A549 (cell line): ENCODE measurements around the gene RUVBL1. TPM values are rescaled to one million over a fixed set of nuclear protein-coding genes. Genes with fewer than 3 reads are reported as not detected.

ENCODE experiments used
- ATAC-seq, 2 experiments: fragments of 200-7000 bp in 1 of 2; fragments of >200 bp in 1 of 2; cut with Nextera tagmentation in 1 of 2; cut with Tn5 transposase in 1 of 2; 3 replicates each; pipeline versions ENCODE4 v1.8.0 to v1.9.1; 2018 to 2020; ENCODE audit warnings: mild to moderate bottlenecking in 1 of 2, moderate library complexity in 1 of 2
- CTCF ChIA-PET: fragments of 300-600 bp; sonication (Branson Sonifier 250); formaldehyde crosslinking; extraction: SDS; loops from one replicate; lab custom pipeline; 2021; ENCODE audit warnings: antibody characterized with exemption, inconsistent platforms; lab: Yijun Ruan, JAX
- POLR2A ChIA-PET: fragments of 350-600 bp; formaldehyde crosslinking; extraction: SDS; loops from one replicate; lab custom pipeline; 2021; ENCODE audit warnings: antibody characterized with exemption, inconsistent platforms; lab: Yijun Ruan, JAX
- DNase-seq, 2 experiments: peaks; one replicate each; pipeline versions ENCODE4 v3.0.0 to v3.0.0-alpha.2; 2011 to 2016; ENCODE audit warnings: low read depth in 1 of 2, low spot score in 1 of 2
- FAIRE-seq: peaks from 2 replicates; lab custom pipeline; 2011; peaks lifted over from hg19 to GRCh38; lab: Jason Lieb, UNC
- H3K27ac ChIP-seq, 2 experiments: fragments of >200 bp; sonication (Bioruptor Twin); formaldehyde crosslinking; 3 replicates each; pipeline ENCODE4 v1.5.1; 2016 to 2017
- H3K4me1 ChIP-seq: fragments of >200 bp; sonication (Bioruptor Twin); formaldehyde crosslinking; 3 replicates; pipeline ENCODE4 v1.6.1; 2016
- H3K4me2 ChIP-seq: fragments of >200 bp; sonication (Bioruptor Twin); formaldehyde crosslinking; 3 replicates; pipeline ENCODE4 v1.6.1; 2016
- H3K4me3 ChIP-seq: fragments of >200 bp; sonication (Bioruptor Twin); formaldehyde crosslinking; 3 replicates; pipeline ENCODE4 v1.5.1; 2016
- H3K9me3 ChIP-seq: fragments of >200 bp; sonication (Bioruptor Twin); formaldehyde crosslinking; 3 replicates; pipeline ENCODE4 v1.6.1; 2016
- CBX8 ChIP-seq: fragments of 200-600 bp; sonication (generic); IDR thresholded peaks from 2 replicates; pipeline ENCODE4 v1.6.1; 2016
- EP300 ChIP-seq, 2 experiments: fragments of >200 bp; sonication (Bioruptor Twin); formaldehyde crosslinking; IDR thresholded peaks; 2 replicates in 1 of 2; 3 replicates in 1 of 2; pipeline ENCODE4 v1.6.1; 2016 to 2017
- FOSB ChIP-seq: fragments of 250-450 bp; sonication (Bioruptor Pico); IDR thresholded peaks from 2 replicates; pipeline ENCODE4 v1.5.0; 2020; ENCODE audit warnings: mild to moderate bottlenecking, moderate library complexity
- FOSL2 ChIP-seq, 2 experiments: fragments of 450-650 bp in 1 of 2; fragments of >200 bp in 1 of 2; sonication (Bioruptor Twin) in 1 of 2; formaldehyde crosslinking; IDR thresholded peaks; 2 replicates each; pipeline versions ENCODE4 v1.5.0 to v1.6.1; 2016 to 2020; ENCODE audit warnings: mild to moderate bottlenecking in 1 of 2, moderate library complexity in 1 of 2
- GATA3 ChIP-seq: IDR thresholded peaks from 2 replicates; pipeline ENCODE4 v1.6.1; 2012; ENCODE audit warnings: borderline replicate concordance
- HOXA7 ChIP-seq: fragments of 250-450 bp; sonication (Bioruptor Pico); IDR thresholded peaks from 2 replicates; pipeline ENCODE4 v1.5.0; 2020; ENCODE audit warnings: mild to moderate bottlenecking, moderate library complexity
- NPAS2 ChIP-seq: fragments of 250-450 bp; sonication (Bioruptor Pico); IDR thresholded peaks from 2 replicates; pipeline ENCODE4 v1.8.0; 2022; ENCODE audit warnings: mild to moderate bottlenecking, moderate library complexity, borderline replicate concordance
- PHF8 ChIP-seq: fragments of 200-600 bp; sonication (generic); IDR thresholded peaks from 2 replicates; pipeline ENCODE4 v1.6.1; 2016; ENCODE audit warnings: low read depth, mild to moderate bottlenecking, antibody characterized with exemption, moderate library complexity, borderline replicate concordance
- RAD21 ChIP-seq, 2 experiments: fragments of >200 bp in 1 of 2; sonication (Bioruptor Twin) in 1 of 2; formaldehyde crosslinking in 1 of 2; IDR thresholded peaks in 1 of 2; conservative IDR thresholded peaks in 1 of 2; 2 replicates in 1 of 2; 3 replicates in 1 of 2; pipeline ENCODE4 v1.6.1; 2012 to 2018; ENCODE audit warnings: inconsistent platforms in 1 of 2
- RFX5 ChIP-seq: fragments of 450-650 bp; IDR thresholded peaks from 2 replicates; pipeline ENCODE4 v1.7.1; 2014; ENCODE audit warnings: antibody characterized with exemption, mild to moderate bottlenecking, moderate library complexity
- RNF2 ChIP-seq: fragments of 200-600 bp; sonication (generic); IDR thresholded peaks from 2 replicates; pipeline ENCODE4 v1.6.1; 2016; ENCODE audit warnings: low read depth, mild to moderate bottlenecking, antibody characterized with exemption, moderate library complexity, borderline replicate concordance
- SMC3 ChIP-seq: fragments of >200 bp; sonication (Bioruptor Twin); formaldehyde crosslinking; IDR thresholded peaks from 3 replicates; pipeline ENCODE4 v1.6.1; 2018; ENCODE audit warnings: inconsistent platforms
- TP53 ChIP-seq: fragments of 250-450 bp; sonication (Bioruptor Pico); IDR thresholded peaks from 2 replicates; pipeline ENCODE4 v1.5.0; 2021; ENCODE audit warnings: mild to moderate bottlenecking, moderate library complexity
- ZFP36 ChIP-seq: fragments of 450-650 bp; IDR thresholded peaks from 2 replicates; pipeline ENCODE4 v1.6.1; 2014; ENCODE audit warnings: borderline replicate concordance; ENCODE audit not compliant: partially characterized antibody
- ZSCAN20 ChIP-seq: fragments of 250-450 bp; sonication (Bioruptor Pico); IDR thresholded peaks from 2 replicates; pipeline ENCODE4 v1.8.0; 2022; ENCODE audit warnings: mild to moderate bottlenecking, moderate library complexity
- WGBS: methylation state at CpG from one replicate; pipeline ENCODE4 v1.1.6; 2017; ENCODE audit errors: missing lambda C conversion rate; 5-methylcytosine and 5-hydroxymethylcytosine counted together
- polyA plus RNA-seq, 4 experiments: library from polyadenylated mRNA; depleted of rRNA in 3 of 4; stranded (reverse); fragments of >200 nt; fragmentation: RNase III in 1 of 4; extraction: RNeasy Plus Mini Kit Qiagen cat#74134 plus additional on column Dnase treatment in 1 of 4; gene quantifications; 2 replicates in 3 of 4; 3 replicates in 1 of 4; pipeline ENCODE4 v1.2.3, GENCODE V29; 2011 to 2017
- TF ChIP-seq, protein P1 (sequence below): fragments of 250-450 bp; sonication (Bioruptor Pico); IDR thresholded peaks from 2 replicates; pipeline ENCODE4 v1.5.0; 2020; ENCODE audit warnings: low read depth, mild to moderate bottlenecking, moderate library complexity
- TF ChIP-seq, protein P2 (sequence below): IDR thresholded peaks from 2 replicates; pipeline ENCODE4 v1.6.1; 2012
- TF ChIP-seq, protein P3 (sequence below): fragments of >200 bp; sonication (Bioruptor Twin); formaldehyde crosslinking; IDR thresholded peaks from 3 replicates; pipeline ENCODE4 v1.5.1; 2016
- TF ChIP-seq, protein P4 (sequence below): fragments of 150-350 bp; IDR thresholded peaks from 2 replicates; pipeline ENCODE4 v1.6.1; 2014; ENCODE audit warnings: low read depth, mild to moderate bottlenecking, low read length

The RUVBL1 gene
- polyA plus RNA-seq, 2 of the 4 experiments (the other 2 are of a cell fraction), result 105 to 144 TPM

DNA sequence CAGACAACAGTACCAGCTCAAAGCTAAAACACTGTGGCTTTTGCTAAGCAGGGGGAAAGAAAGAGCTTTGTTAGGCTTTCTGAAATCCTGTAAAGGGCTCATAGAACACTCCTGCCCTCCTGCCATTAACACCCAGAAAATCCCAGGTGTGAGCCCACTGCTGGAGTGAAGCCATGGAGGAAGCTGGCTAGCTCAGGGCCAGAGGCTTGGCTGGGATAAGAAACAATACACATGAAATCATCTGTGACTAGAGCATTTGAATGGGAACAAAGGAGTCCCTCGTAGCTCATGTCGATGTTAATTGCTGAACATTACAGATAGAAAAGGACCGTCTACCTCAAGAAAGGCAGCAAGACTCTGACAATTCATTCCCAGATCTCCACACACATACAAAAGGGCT, 23.5 kb downstream of the RUVBL1 start:
- Histone ChIP-seq H3K4me2 (no peak overlapping the region), H3K4me3 (no peak overlapping the region), H3K27ac (no peak overlapping the region), H3K9me3 (no peaks in the 10 kb centered on the region), H3K4me1 (peaks cover 33% of the 10 kb centered on the region)
- DNase-seq, result no peak
- TF ChIP-seq GATA3 (no peak), ZSCAN20 (CRISPR knock-in tag) (no peak), TP53 (CRISPR knock-in tag) (no peak), FOSB (no peak)
- TF ChIP-seq, protein P1, sequence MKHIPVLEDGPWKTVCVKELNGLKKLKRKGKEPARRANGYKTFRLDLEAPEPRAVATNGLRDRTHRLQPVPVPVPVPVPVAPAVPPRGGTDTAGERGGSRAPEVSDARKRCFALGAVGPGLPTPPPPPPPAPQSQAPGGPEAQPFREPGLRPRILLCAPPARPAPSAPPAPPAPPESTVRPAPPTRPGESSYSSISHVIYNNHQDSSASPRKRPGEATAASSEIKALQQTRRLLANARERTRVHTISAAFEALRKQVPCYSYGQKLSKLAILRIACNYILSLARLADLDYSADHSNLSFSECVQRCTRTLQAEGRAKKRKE (CRISPR knock-in tag), result no peak
- ATAC-seq, result no peak
- 79% methylated on average over 3 of the region's 3 CpGs for WGBS
- FAIRE-seq, result no peak
- CTCF ChIA-PET, result interaction anchor here (1.0 to 2.0 kb wide), 5 partner anchors 10 to 33 kb away, joined by 3 to 8 read pairs (median 3); no protein-coding TSS in a partner anchor
- POLR2A ChIA-PET, result no interaction called here

DNA sequence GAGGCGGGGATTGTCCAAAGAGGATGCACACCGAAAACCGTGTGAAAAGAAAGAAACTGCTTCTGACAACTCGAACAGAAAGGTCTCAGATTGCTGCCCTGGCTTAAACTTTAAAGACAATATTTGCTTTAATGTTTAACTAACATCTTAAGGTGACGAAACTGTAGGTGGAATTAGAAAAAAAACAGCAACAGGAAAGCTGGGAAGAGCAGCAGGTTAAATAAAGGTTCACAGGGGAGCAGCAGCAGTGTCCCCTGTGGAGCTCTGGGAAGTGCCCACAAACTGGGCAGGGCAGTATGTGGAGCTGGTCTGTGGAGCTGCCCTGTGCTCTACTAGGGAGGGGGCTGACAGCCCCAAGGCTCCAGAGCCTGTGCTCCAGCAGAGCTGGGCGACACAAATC, 25.4 kb downstream of the RUVBL1 start:
- CTCF ChIA-PET, result interaction anchor here (1.2 to 2.0 kb wide), 6 partner anchors 11 to 35 kb away, joined by 3 to 8 read pairs (median 5); no protein-coding TSS in a partner anchor
- TF ChIP-seq RAD21 (conservative IDR thresholded peaks at IDR 0.05 in 1 of 2, IDR thresholded peaks at IDR 0.05 in 1 of 2) (no peak), CBX8 (no peak), EP300 (IDR thresholded peaks at IDR 0.05) (no peak), FOSL2 (IDR thresholded peaks at IDR 0.05) (no peak), FOSL2 (CRISPR knock-in tag; IDR thresholded peaks at IDR 0.05) (no peak), PHF8 (no peak), HOXA7 (CRISPR knock-in tag) (no peak)
- TF ChIP-seq, protein P2, sequence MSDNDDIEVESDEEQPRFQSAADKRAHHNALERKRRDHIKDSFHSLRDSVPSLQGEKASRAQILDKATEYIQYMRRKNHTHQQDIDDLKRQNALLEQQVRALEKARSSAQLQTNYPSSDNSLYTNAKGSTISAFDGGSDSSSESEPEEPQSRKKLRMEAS, result no peak
- Histone ChIP-seq H3K27ac (peak overlapping the region; percentile 10 to 63; a peak in 3 of 6 replicates), H3K4me1 (peaks cover 33% of the 10 kb centered on the region), H3K4me2 (peak overlapping the region; percentile 41), H3K4me3 (no peak overlapping the region), H3K9me3 (no peaks in the 10 kb centered on the region)
- DNase-seq (no peak), ATAC-seq (no peak), FAIRE-seq (no peak)
- POLR2A ChIA-PET, result no interaction called here
- 34% methylated on average over 5 of the region's 6 CpGs for WGBS

DNA sequence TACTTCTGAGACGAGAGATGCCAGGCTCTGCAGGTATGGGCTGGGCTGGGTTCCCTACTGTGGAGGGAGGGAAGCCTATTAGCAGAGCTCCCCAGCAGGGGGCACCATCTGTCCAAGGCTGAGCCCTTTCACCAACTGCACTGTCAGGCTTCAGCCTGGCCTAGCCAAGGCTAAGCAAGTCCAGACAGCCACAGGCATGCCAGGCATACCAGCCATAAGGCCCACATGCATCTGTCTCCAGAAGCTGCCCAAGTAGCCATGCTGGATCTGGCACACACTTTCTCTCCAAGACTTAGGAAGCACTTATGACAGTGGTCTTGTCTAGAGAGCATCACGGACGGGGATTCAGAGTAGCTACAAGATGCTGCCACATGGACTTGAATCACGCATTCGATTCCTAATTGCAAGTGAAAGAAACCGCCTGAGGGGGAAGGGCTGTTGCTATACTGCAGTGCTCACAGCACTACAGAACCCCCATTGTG, 28.3 kb downstream of the RUVBL1 start:
- peaks cover 33% of the 10 kb centered on the region for H3K4me1 ChIP-seq
- TF ChIP-seq CBX8 (no peak), RAD21 (conservative IDR thresholded peaks at IDR 0.05 in 1 of 2, IDR thresholded peaks at IDR 0.05 in 1 of 2) (peak; percentile 58 to 59), NPAS2 (CRISPR knock-in tag) (no peak), ZFP36 (no peak), RFX5 (no peak), RNF2 (no peak), SMC3 (peak; percentile 53; the same call in 2 of the 3 replicates)
- TF ChIP-seq, protein P3, sequence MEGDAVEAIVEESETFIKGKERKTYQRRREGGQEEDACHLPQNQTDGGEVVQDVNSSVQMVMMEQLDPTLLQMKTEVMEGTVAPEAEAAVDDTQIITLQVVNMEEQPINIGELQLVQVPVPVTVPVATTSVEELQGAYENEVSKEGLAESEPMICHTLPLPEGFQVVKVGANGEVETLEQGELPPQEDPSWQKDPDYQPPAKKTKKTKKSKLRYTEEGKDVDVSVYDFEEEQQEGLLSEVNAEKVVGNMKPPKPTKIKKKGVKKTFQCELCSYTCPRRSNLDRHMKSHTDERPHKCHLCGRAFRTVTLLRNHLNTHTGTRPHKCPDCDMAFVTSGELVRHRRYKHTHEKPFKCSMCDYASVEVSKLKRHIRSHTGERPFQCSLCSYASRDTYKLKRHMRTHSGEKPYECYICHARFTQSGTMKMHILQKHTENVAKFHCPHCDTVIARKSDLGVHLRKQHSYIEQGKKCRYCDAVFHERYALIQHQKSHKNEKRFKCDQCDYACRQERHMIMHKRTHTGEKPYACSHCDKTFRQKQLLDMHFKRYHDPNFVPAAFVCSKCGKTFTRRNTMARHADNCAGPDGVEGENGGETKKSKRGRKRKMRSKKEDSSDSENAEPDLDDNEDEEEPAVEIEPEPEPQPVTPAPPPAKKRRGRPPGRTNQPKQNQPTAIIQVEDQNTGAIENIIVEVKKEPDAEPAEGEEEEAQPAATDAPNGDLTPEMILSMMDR, result peak; percentile 59
- TF ChIP-seq, protein P4, sequence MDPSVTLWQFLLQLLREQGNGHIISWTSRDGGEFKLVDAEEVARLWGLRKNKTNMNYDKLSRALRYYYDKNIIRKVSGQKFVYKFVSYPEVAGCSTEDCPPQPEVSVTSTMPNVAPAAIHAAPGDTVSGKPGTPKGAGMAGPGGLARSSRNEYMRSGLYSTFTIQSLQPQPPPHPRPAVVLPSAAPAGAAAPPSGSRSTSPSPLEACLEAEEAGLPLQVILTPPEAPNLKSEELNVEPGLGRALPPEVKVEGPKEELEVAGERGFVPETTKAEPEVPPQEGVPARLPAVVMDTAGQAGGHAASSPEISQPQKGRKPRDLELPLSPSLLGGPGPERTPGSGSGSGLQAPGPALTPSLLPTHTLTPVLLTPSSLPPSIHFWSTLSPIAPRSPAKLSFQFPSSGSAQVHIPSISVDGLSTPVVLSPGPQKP, result no peak
- ATAC-seq, result peak; percentile 99
- WGBS, result 77% methylated on average over 6 of the region's 6 CpGs
- peak overlapping the region; percentile 38 to 66; a peak in 5 of 6 replicates for H3K27ac ChIP-seq
- POLR2A ChIA-PET, result interaction anchor here (1.1 kb wide), 1 partner anchor 29 kb away, joined by 4 read pairs; the partner anchor contains the start of gene RUVBL1
- H3K4me3 ChIP-seq, result no peak overlapping the region
- DNase-seq, result peak; percentile 69 to 71
- no peak overlapping the region for H3K4me2 ChIP-seq
- CTCF ChIA-PET, result interaction anchor here (0.6 to 2.4 kb wide), 20 partner anchors 8 to 590 kb away, joined by 3 to 9 read pairs (median 4); partner anchors contain the start of gene RUVBL1
- no peaks in the 10 kb centered on the region for H3K9me3 ChIP-seq
- FAIRE-seq, result no peak
